ENCODE data around the gene SLC5A10.
"Not testable (repeated sequence)": the region's sequence is repeated elsewhere in the genome, so short reads cannot be mapped to it uniquely, and the experiment has no call there.

DNA sequence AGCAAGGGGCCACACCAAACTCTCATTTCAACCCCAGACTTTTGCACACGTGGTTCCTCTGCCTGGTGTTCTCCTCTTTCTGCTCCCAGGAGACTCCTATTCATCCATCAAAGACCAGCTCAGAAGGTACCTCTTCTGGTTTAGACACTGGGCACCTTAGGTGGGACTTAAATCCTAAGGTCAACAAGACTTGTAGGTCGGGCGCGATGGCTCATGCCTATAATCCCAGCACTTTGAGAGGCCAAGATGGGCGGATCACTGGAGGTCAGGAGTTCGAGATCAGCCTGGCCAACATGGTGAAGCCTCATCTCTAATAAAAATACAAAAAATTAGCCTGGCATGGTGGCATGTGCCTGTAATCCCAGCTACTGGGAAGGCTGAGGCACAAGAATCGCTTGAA is 95.5 kb downstream of the SLC5A10 start:
- TF ChIP-seq, protein P1, sequence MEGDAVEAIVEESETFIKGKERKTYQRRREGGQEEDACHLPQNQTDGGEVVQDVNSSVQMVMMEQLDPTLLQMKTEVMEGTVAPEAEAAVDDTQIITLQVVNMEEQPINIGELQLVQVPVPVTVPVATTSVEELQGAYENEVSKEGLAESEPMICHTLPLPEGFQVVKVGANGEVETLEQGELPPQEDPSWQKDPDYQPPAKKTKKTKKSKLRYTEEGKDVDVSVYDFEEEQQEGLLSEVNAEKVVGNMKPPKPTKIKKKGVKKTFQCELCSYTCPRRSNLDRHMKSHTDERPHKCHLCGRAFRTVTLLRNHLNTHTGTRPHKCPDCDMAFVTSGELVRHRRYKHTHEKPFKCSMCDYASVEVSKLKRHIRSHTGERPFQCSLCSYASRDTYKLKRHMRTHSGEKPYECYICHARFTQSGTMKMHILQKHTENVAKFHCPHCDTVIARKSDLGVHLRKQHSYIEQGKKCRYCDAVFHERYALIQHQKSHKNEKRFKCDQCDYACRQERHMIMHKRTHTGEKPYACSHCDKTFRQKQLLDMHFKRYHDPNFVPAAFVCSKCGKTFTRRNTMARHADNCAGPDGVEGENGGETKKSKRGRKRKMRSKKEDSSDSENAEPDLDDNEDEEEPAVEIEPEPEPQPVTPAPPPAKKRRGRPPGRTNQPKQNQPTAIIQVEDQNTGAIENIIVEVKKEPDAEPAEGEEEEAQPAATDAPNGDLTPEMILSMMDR (IDR thresholded peaks at IDR 0.05): not testable (repeated sequence)
- not testable (repeated sequence) for TF ChIP-seq POLR2A (IDR thresholded peaks at IDR 0.05)
